ENCODE measurements around the gene PTPN23.

PTPN23 gene

GRCh38 chr3:47405820-47406761 is 25.3 kb downstream of the PTPN23 start:
- no peak for DNase-seq (ENCODE audit: low read depth in 2 of 2)

DNA sequence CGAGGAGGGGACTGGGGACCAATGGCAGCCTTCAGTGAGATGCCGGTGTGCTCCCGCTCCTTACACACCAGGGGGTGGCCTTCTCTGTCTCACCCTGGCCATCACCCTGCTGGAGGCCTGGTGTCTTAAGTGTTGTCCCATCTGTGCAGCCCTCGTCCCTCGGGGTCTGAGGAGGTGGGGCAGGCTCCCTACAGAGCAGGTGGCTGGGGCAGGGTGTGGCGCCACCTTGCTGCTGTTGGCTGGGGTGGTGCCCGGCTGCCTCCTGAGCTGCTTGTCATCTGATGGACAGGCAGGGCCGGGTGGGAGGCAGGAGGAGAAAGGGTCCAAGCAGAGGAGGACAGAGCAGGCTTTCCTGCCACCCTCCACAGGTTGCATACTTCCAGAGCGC is 25.9 kb downstream of the PTPN23 start:
- DNase-seq (ENCODE audit: low read depth in 2 of 2), result no peak

DNA sequence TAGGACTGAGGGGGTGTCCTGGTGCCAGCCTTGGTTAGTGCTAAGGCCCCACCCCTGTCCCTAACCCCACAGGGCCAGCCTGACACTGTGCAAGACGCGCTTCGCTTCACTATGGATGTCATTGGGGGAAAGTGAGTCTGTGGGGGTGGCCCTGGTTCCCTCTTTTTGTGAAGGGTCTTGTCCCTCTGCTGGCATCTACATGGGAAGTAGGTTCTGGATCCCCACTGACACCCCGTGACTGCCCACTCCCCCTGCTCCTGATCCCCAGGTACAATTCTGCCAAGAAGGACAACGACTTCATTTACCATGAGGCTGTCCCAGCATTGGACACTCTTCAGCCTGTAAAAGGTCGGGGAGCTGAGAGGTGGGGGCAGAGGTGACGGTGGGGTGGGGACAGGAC is 26.4 kb downstream of the PTPN23 start:
- no peak for DNase-seq (ENCODE audit: low read depth in 2 of 2)

GRCh38 chr3:47407896-47408838 is 27.3 kb downstream of the PTPN23 start:
- no peak for DNase-seq (ENCODE audit: low read depth in 2 of 2)

DNA sequence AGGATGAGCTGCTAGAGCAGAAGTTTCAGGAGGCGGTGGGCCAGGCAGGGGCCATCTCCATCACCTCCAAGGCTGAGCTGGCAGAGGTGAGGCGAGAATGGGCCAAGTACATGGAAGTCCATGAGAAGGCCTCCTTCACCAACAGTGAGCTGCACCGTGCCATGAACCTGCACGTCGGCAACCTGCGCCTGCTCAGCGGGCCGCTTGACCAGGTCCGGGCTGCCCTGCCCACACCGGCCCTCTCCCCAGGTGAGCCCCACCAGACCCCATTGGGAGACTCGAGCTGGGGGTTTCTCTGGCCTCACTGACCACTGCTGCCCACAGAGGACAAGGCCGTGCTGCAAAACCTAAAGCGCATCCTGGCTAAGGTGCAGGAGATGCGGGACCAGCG is 28.0 kb downstream of the PTPN23 start:
- no peak for DNase-seq (ENCODE audit: low read depth in 2 of 2)

GRCh38 chr3:47409284-47409683 is 28.5 kb downstream of the PTPN23 start:
- DNase-seq (ENCODE audit: low read depth in 2 of 2), result no peak

DNA sequence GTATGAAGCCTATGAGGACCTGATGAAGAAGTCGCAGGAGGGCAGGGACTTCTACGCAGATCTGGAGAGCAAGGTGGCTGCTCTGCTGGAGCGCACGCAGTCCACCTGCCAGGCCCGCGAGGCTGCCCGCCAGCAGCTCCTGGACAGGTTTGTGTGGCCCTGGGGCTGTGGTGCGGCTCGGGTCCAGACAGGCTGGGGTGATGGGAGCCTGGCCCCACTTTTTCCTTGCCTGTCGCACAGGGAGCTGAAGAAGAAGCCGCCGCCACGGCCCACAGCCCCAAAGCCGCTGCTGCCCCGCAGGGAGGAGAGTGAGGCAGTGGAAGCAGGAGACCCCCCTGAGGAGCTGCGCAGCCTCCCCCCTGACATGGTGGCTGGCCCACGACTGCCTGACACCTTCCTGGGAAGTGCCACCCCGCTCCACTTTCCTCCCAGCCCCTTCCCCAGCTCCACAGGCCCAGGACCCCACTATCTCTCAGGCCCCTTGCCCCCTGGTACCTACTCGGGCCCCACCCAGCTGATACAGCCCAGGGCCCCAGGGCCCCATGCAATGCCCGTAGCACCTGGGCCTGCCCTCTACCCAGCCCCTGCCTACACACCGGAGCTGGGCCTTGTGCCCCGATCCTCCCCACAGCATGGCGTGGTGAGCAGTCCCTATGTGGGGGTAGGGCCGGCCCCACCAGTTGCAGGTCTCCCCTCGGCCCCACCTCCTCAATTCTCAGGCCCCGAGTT is 29.0 kb downstream of the PTPN23 start:
- DNase-seq (ENCODE audit: low read depth in 2 of 2), result no peak

DNA sequence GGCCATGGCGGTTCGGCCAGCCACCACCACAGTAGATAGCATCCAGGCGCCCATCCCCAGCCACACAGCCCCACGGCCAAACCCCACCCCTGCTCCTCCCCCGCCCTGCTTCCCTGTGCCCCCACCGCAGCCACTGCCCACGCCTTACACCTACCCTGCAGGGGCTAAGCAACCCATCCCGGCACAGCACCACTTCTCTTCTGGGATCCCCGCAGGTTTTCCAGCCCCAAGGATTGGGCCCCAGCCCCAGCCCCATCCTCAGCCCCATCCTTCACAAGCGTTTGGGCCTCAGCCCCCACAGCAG is 29.5 kb downstream of the PTPN23 start:
- no peak for DNase-seq (ENCODE audit: low read depth in 2 of 2)

- no peak for DNase-seq (ENCODE audit: low read depth in 2 of 2)
Measured at GRCh38 chr3:47410801-47411646, 30.2 kb downstream of the PTPN23 start.

DNA sequence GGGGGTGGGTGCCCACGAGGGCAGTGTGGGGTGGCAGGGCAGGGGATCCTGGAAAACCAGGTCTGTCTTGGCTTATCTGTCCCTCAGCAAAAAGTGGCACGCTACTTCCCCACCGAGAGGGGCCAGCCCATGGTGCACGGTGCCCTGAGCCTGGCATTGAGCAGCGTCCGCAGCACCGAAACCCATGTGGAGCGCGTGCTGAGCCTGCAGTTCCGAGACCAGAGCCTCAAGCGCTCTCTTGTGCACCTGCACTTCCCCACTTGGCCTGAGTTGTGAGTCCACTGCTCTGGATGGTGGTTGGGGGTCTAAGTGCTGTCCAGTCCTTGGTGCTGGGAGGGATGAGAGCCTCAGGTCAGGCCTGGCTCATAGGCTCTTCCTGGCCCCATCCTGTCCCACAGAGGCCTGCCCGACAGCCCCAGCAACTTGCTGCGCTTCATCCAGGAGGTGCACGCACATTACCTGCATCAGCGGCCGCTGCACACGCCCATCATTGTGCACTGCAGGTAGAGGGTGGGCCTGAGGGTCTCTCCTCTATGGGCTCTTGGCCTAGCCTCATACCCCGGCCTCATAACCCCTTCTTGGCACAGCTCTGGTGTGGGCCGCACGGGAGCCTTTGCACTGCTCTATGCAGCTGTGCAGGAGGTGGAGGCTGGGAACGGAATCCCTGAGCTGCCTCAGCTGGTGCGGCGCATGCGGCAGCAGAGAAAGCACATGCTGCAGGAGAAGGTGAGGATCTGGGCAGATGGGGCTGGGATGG is 31.1 kb downstream of the PTPN23 start:
- no peak for DNase-seq (ENCODE audit: low read depth in 2 of 2)

GRCh38 chr3:47412453-47412756 is 31.6 kb downstream of the PTPN23 start:
- DNase-seq (ENCODE audit: low read depth in 2 of 2), result no peak

- no peak for DNase-seq (ENCODE audit: low read depth in 2 of 2)
Measured at GRCh38 chr3:47412842-47413520, 32.2 kb downstream of the PTPN23 start.

- DNase-seq (ENCODE audit: low read depth in 2 of 2), result no peak
Measured at GRCh38 chr3:47413751-47414150, 32.9 kb downstream of the PTPN23 start.

GRCh38 chr3:47414161-47414564 is 33.3 kb downstream of the PTPN23 start:
- DNase-seq (ENCODE audit: low read depth in 2 of 2), result no peak

DNA sequence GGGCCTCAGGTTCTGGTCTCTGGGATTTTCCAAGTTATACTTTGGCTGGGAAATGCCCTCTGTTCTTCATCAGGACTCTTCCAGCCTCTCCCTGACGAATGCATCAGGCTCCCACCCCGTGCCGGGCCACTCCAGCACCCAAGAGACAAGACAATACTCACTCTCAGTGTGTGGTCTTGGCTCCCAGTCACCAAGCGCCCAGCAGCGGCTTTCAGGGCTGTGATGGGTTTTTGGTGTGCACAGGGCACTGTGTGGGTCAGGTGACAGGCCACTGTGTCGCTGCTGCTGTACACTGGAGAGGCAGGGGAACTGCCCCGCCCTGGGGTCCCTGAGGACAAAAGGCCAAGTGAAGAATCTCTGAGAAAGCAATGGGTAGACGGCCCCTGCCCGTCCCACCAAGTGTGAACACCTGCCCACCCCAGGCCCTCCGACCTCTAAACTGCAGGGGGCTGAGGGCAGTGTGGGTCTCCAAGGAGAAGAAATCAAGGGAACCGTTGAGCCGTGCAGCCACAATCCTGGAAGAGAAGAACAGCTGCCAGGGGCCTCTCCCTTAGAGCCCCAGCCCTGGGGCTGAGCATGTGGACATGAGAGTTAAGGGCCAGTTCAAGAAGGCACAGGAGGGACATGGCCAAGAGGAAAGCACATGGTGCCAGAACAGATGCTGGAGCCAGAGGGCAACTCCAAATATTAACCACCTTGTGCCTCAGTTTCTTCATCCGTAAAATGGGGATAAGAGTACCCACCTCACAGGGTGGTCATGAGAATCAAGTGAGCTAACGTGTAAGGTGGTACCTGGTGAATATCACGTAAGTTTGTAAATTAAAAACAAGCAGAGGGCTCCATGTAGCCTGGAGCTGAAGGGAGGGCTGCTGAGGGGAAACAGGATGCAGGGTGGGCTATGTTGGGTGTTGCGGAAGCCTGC is 34.1 kb downstream of the PTPN23 start:
- no peak for DNase-seq (ENCODE audit: low read depth in 2 of 2)

GRCh38 chr3:47416041-47416440 is 35.2 kb downstream of the PTPN23 start:
- no peak for DNase-seq (ENCODE audit: low read depth in 2 of 2)

DNA sequence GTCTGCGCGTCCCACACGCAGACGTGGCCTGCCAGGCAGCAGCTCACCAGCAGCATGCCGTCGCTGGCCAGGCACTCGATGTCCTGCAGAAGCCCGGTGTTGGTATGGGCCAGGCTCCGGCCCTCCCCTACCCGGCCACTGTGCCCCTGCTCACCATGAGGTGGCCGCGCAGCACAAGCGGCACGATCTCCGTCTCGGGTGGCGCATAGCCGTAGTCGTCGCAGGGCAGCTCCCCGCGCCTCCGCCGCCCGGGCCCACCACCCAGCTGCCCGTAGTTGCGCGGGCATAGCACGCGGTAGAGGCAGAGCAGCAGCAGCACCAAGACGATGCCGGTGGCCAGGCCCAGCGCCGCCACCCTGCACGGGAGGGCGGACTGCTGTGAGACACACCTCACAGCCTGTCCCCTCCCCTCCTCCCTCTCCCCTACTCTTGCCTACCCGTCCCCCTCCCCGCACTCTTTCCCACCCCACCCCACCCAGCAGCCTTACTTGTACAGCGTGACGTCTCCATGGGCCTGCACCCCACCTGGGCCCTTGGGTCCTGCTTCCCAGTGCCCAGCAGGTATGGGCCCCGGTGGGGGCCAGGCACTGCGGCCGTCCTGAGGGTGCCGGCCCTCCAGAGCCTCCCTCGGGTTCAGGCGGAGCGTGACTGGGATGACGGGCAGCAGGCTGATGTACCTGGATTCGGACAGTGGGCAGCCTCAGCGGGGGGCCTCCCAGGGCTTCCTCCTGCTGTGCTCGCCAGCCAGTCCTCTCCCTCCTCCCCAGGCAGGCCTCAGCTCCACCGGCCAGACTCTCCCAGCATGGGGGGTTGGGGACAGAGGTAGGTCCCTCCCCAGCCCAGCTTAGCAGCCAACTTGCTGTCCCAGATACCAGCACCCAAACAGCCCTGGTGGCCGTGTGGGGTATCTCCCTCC is 37.6 kb downstream of the PTPN23 start:
- no peak for DNase-seq (ENCODE audit: low read depth in 2 of 2)

Data from stimulated activated CD8-positive, alpha-beta memory T cell treated with anti-CD3 and anti-CD28 coated beads, Interleukin-2, amount 100 ng/mL, for 48 hours (primary cell).